ENCODE measurements around the gene KRT85. TPM values are rescaled to one million over a fixed set of nuclear protein-coding genes. Genes with fewer than 3 reads are reported as not detected.

KRT85 gene
- total RNA-seq = 100 to 1,000 TPM in 1 of 4 donors, 1 to 10 TPM in 1, under 1 TPM in 1, not detected in 1; 0.15 to 101 (median 8.3) TPM

GRCh38 chr12:52366738-52367485, at the start of gene KRT85:
KRT85 (minus strand) TSS chr12:52367481; CDS start chr12:52367405, 76 bp downstream.
- no peak within 1 kb of the TSS for H3K4me3 ChIP-seq (ENCODE audit: low read depth, poor library complexity, severe bottlenecking)
- intact Hi-C loops (cut with DNase I; ENCODE audit: low total_unique reads) = no loop called here
- DNase-seq (ENCODE audit: low spot score in 2 of 2) = no peak
- TF ChIP-seq POLR2A (IDR thresholded peaks at IDR 0.05) = no peak
- TF ChIP-seq, protein P1, sequence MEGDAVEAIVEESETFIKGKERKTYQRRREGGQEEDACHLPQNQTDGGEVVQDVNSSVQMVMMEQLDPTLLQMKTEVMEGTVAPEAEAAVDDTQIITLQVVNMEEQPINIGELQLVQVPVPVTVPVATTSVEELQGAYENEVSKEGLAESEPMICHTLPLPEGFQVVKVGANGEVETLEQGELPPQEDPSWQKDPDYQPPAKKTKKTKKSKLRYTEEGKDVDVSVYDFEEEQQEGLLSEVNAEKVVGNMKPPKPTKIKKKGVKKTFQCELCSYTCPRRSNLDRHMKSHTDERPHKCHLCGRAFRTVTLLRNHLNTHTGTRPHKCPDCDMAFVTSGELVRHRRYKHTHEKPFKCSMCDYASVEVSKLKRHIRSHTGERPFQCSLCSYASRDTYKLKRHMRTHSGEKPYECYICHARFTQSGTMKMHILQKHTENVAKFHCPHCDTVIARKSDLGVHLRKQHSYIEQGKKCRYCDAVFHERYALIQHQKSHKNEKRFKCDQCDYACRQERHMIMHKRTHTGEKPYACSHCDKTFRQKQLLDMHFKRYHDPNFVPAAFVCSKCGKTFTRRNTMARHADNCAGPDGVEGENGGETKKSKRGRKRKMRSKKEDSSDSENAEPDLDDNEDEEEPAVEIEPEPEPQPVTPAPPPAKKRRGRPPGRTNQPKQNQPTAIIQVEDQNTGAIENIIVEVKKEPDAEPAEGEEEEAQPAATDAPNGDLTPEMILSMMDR (IDR thresholded peaks at IDR 0.05) = no peak
- WGBS, 2 donors = 90% methylated on average over 24 to 36 of the region's 42 CpGs

GRCh38 chr12:52416795-52417194, 49.5 kb upstream of the KRT85 start:
- intact Hi-C loops (cut with DNase I; ENCODE audit: low total_unique reads) = no loop called here
- no peak for DNase-seq (ENCODE audit: low spot score in 2 of 2)
- no peak overlapping the region for H3K4me3 ChIP-seq (ENCODE audit: low read depth, poor library complexity, severe bottlenecking)
- TF ChIP-seq, protein P1 (IDR thresholded peaks at IDR 0.05) = no peak
- no peak for TF ChIP-seq POLR2A (IDR thresholded peaks at IDR 0.05)
- WGBS, 2 donors = 71 to 77% methylated on average over 1 of the region's 1 CpG

DNA sequence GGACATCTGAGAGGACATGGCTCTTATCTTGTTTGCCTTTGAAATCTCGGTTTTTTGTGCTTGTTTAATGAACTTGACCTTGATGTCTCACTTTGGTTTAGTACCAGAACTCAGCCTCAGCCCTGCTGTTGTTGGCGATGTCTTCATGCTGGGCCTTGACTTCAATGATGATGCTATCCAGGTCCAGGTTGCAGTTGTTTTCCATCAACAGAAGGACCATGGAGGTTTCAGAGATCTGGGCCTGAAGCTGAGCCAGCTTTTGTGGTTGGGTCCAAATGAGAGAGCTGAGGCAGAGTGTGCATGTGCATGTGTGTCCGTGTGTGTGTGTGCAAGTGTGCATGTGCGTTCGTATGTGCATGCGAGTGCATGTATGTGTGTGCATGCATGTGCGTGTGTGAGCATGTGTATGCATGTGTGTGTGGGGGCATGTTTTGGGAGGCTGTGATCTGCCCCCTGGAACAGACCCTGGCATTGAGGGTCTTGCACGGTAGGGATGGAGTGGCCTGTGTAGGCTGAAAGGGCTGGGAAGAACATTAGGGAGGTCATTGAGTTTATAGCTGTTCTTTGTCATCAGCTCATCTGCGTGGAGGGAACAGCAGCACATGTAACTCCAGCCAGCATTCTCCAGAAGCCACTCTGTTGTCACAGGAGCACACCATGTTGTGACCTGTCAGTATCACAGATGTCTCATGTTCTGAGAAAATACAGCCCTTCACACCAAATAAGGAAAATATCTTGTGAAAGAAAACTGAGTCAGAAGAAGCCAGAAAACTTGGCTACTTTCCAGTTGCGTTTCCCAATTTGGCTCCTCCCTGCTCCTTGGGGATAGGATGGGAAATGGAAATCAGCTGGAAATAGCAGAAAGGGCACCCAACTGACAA, 48.8 kb upstream of the KRT85 start:
- intact Hi-C loops (cut with DNase I; ENCODE audit: low total_unique reads) = no loop called here
- DNase-seq (ENCODE audit: low spot score in 2 of 2) = peak in 1 of 2 donors; percentile 77
- TF ChIP-seq, protein P1 (IDR thresholded peaks at IDR 0.05) = no peak
- no peak for TF ChIP-seq POLR2A (IDR thresholded peaks at IDR 0.05)
- 63 to 67% methylated on average over 10 of the region's 10 CpGs for WGBS, 2 donors
- no peak overlapping the region for H3K4me3 ChIP-seq (ENCODE audit: low read depth, poor library complexity, severe bottlenecking)

GRCh38 chr12:52414936-52415335, 47.7 kb upstream of the KRT85 start:
- 90 to 93% methylated on average over 5 of the region's 5 CpGs for WGBS, 2 donors
- no peak for DNase-seq (ENCODE audit: low spot score in 2 of 2)
- intact Hi-C loops (cut with DNase I; ENCODE audit: low total_unique reads) = no loop called here
- TF ChIP-seq, protein P1 (IDR thresholded peaks at IDR 0.05) = no peak
- TF ChIP-seq POLR2A (IDR thresholded peaks at IDR 0.05) = no peak
- H3K4me3 ChIP-seq (ENCODE audit: low read depth, poor library complexity, severe bottlenecking) = no peak overlapping the region

DNA sequence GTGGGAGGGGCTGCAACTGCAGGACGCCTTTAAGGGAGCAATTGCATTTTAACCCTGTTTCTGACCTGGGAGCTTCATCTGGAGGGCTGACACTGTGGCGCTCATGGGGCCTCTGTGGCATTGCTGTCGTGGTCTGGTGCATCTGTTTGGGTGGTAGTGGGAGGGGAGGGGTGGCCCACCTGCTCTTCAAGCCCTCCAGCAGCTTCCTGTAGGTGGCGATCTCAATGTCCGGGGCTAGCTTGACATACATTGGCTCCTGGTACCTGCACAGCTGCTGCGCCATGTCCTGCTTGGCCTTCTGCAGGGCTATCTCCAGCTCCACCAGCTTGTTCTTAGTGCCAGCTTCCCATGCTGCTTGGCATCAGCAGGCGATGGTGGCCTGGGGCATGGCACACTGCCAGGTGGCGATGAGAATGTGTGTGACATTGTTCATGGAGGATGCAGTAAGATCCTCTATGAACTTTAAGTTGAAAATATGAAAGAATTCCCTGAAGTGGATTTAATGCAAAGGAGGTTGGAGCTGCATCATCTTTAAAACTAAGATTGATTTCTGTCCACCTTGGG, 46.6 kb upstream of the KRT85 start:
- intact Hi-C loops (cut with DNase I; ENCODE audit: low total_unique reads) = no loop called here
- 73 to 76% methylated on average over 2 to 8 of the region's 8 CpGs for WGBS, 2 donors
- H3K4me3 ChIP-seq (ENCODE audit: low read depth, poor library complexity, severe bottlenecking) = no peak overlapping the region
- no peak for TF ChIP-seq POLR2A (IDR thresholded peaks at IDR 0.05)
- TF ChIP-seq, protein P1 (IDR thresholded peaks at IDR 0.05) = no peak
- DNase-seq (ENCODE audit: low spot score in 2 of 2) = no peak
